ENCODE data around the gene ING4.

Gene ING4

DNA sequence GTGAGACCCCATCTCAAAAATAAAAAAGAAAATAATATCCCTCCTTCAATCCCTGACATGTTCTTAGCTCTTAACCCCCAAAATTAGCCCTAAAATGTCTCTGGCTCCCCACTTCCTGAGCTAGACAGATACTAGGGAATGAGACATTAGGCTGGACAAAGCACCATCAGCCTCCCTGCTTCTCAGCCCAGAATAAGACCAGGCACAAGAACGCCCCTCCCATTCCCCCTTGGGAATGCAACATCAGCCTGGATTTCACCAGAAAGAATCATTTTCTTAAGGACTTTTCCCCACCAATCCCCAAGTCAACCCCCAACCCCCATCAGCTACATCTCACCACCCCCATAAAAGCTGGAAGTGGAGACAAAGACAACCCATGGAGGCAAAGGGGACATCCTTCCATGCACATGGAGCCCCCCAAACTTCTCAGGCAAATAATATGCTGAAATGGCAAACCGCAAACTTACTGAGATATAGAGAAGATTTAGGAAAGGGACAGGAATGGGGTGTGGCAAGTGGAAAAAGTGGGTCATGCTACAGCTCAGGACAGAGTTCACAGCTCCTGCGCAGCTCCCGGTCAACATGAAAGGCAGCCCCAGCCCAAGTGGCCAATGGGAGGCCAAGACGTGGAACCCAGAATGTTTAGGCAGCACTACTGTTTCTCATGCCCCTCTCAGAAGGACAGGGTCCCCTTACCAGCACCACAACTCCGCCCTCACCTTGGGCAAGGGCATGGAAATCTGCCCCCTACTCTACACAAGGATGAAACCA, 58.5 kb downstream of the ING4 start:
- TF ChIP-seq, protein P1, sequence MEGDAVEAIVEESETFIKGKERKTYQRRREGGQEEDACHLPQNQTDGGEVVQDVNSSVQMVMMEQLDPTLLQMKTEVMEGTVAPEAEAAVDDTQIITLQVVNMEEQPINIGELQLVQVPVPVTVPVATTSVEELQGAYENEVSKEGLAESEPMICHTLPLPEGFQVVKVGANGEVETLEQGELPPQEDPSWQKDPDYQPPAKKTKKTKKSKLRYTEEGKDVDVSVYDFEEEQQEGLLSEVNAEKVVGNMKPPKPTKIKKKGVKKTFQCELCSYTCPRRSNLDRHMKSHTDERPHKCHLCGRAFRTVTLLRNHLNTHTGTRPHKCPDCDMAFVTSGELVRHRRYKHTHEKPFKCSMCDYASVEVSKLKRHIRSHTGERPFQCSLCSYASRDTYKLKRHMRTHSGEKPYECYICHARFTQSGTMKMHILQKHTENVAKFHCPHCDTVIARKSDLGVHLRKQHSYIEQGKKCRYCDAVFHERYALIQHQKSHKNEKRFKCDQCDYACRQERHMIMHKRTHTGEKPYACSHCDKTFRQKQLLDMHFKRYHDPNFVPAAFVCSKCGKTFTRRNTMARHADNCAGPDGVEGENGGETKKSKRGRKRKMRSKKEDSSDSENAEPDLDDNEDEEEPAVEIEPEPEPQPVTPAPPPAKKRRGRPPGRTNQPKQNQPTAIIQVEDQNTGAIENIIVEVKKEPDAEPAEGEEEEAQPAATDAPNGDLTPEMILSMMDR (conservative IDR thresholded peaks at IDR 0.05): no peak
- TF ChIP-seq ZFX (IDR thresholded peaks at IDR 0.05): no peak
- H3K27ac ChIP-seq: no peak overlapping the region

DNA sequence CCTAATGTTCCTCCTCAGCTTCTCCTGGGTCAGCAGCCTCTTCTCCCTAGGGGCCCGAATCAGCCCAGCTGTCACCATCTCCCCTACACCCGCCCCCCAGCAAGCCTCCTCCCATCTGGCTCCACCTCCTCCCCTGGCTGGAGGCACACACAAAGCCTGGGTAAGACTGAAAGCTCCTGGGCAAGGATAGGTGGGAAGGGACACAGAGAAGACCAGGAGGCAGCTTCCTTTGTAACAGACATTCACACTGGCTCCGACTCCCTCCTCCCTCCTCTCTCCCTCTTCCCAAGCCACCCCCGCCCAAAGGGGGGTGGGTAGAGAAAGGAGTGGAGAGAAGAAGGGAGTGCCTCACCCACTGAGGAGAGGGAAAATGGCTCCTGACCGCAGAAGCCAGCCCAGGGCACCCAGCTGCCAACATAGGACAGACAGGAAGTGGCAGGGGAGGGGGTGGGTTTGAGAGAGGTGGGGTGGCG, 59.8 kb downstream of the ING4 start:
- no peak overlapping the region for H3K27ac ChIP-seq
- TF ChIP-seq, protein P1 (conservative IDR thresholded peaks at IDR 0.05): no peak
- TF ChIP-seq ZFX (IDR thresholded peaks at IDR 0.05): no peak

DNA sequence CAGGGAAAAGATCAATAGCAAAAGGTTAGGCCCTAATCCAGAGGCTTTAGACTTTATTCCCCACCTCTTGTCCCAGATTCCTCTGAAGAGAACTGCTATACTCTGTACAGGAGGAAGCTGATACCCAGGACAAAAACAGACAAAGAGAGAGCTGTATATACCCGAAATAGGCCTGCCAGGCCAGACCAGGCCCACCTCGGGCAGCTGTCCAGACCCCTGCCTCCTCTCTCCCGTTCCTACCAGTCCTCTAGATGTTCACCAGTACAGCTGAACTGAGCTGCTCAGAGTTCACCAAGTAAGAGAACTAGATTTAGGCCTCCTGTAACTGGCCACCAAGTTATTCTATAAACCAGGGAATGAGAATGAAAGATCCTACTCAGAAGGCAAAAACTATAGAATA, 60.4 kb downstream of the ING4 start:
- TF ChIP-seq ZFX (IDR thresholded peaks at IDR 0.05): no peak
- TF ChIP-seq, protein P1 (conservative IDR thresholded peaks at IDR 0.05): no peak
- no peak overlapping the region for H3K27ac ChIP-seq

Data from C4-2B (cell line).